Gastroesophageal sphincter (tissue), 3 donors: ENCODE results near the gene PSAP.

Source experiments
- CTCF ChIP-seq, 4 experiments: fragments of 200-600 bp in 2 of 4; fragments of 450-650 bp in 2 of 4; sonication (generic) in 1 of 4; IDR thresholded peaks; one replicate each; pipeline ENCODE4 v1.5.1; 2017 to 2019; ENCODE audit warnings: antibody characterized with exemption in 4 of 4, mild to moderate bottlenecking in 2 of 4, moderate library complexity in 2 of 4
- EP300 ChIP-seq: sonication (generic); formaldehyde crosslinking; IDR thresholded peaks from one replicate; pipeline ENCODE4 v1.6.1; 2017; ENCODE audit warnings: antibody characterized with exemption, mild to moderate bottlenecking
- POLR2A ChIP-seq, 2 donors: fragments of 450-650 bp; IDR thresholded peaks; one replicate each; pipeline ENCODE4 v1.6.1; 2017; ENCODE audit warnings: antibody characterized with exemption in 2 of 2, mild to moderate bottlenecking in 2 of 2, moderate library complexity in 1 of 2
- POLR2AphosphoS5 ChIP-seq: sonication (generic); formaldehyde crosslinking; IDR thresholded peaks from one replicate; pipeline ENCODE4 v1.6.1; 2017; ENCODE audit warnings: antibody characterized with exemption

- TF ChIP-seq CTCF (IDR thresholded peaks at IDR 0.05) (no peak), EP300 (no peak), POLR2A (IDR thresholded peaks at IDR 0.05) (no peak), POLR2AphosphoS5 (no peak)
Observed at GRCh38 chr10:71850021-71850742, 869 bp downstream of the PSAP start.
